ENCODE data around the gene G6PC3. TPM values are rescaled to one million over a fixed set of nuclear protein-coding genes. Genes with fewer than 3 reads are reported as not detected.
A peak's percentile ranks its signal among the peaks of the same experiment; 100 is the strongest.
"Not testable (repeated sequence)": the region's sequence is repeated elsewhere in the genome, so short reads cannot be mapped to it uniquely, and the experiment has no call there.

G6PC3 gene
- total RNA-seq, 4 donors from 2014 or later = 10.9 to 14.8 (median 12.1) TPM

DNA sequence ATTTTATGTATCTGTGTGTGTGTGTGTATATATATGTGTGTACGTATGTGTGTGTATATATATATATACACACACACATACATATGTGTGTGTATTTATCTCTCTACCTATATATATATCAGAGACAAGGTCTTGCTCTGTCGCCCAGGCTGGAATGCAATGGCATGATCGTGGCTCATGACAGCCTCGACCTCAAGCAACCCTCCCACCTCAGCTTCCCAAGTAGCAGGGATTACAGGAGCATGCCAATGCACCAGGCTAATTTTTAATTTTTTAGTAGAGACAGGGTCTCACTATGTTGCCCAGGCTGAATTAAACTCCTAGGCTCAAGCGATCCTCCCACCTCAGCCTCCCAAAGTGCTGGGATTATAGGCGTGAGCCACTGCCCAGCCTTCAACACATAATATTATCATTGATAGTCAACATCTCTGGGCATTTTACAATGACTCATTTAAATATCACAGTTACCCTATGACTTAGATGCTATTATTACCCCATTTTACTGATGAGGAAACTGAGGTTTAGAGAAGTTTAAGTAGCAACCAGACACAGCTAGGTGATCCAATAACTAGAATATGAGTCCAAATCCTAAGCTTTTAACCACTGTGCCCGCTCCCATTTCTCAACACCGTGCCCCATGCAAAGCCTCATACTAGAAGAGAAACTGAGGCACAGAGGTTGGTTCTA, 24.3 kb downstream of the G6PC3 start:
- intact Hi-C loops (cut with DNase I; ENCODE audit: low total_unique reads) = no loop called here
- no peak overlapping the region for H3K4me3 ChIP-seq (ENCODE audit: low read depth, poor library complexity, severe bottlenecking)
- 83 to 91% methylated on average over 8 of the region's 8 CpGs for WGBS, 2 donors

DNA sequence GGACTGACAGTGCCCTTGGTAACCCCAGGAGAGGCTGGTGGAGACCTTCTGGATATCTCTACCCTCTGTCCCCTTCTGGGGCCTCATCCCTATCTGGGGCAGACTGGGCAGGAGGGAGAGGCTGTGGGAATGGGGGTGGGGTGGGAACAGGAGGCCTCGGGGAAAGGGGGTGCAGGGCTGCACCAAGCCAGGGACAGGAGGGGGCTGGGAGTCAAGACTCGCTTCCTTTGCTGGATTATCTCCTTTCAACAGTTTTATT, 24.8 kb downstream of the G6PC3 start:
- H3K4me3 ChIP-seq (ENCODE audit: low read depth, poor library complexity, severe bottlenecking) = no peak overlapping the region
- WGBS, 2 donors = 3 to 12% methylated on average over 2 of the region's 2 CpGs
- intact Hi-C loops (cut with DNase I; ENCODE audit: low total_unique reads) = no loop called here
- DNase-seq (ENCODE audit: low spot score in 2 of 2) = no peak
- TF ChIP-seq, protein P1, sequence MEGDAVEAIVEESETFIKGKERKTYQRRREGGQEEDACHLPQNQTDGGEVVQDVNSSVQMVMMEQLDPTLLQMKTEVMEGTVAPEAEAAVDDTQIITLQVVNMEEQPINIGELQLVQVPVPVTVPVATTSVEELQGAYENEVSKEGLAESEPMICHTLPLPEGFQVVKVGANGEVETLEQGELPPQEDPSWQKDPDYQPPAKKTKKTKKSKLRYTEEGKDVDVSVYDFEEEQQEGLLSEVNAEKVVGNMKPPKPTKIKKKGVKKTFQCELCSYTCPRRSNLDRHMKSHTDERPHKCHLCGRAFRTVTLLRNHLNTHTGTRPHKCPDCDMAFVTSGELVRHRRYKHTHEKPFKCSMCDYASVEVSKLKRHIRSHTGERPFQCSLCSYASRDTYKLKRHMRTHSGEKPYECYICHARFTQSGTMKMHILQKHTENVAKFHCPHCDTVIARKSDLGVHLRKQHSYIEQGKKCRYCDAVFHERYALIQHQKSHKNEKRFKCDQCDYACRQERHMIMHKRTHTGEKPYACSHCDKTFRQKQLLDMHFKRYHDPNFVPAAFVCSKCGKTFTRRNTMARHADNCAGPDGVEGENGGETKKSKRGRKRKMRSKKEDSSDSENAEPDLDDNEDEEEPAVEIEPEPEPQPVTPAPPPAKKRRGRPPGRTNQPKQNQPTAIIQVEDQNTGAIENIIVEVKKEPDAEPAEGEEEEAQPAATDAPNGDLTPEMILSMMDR (IDR thresholded peaks at IDR 0.05) = no peak
- no peak for TF ChIP-seq POLR2A (IDR thresholded peaks at IDR 0.05)

More for the DNA sequence above, 24.3 kb downstream of the G6PC3 start:
- TF ChIP-seq, protein P1 (IDR thresholded peaks at IDR 0.05) = no peak
- TF ChIP-seq POLR2A (IDR thresholded peaks at IDR 0.05) = no peak
- no peak for DNase-seq (ENCODE audit: low spot score in 2 of 2)

DNA sequence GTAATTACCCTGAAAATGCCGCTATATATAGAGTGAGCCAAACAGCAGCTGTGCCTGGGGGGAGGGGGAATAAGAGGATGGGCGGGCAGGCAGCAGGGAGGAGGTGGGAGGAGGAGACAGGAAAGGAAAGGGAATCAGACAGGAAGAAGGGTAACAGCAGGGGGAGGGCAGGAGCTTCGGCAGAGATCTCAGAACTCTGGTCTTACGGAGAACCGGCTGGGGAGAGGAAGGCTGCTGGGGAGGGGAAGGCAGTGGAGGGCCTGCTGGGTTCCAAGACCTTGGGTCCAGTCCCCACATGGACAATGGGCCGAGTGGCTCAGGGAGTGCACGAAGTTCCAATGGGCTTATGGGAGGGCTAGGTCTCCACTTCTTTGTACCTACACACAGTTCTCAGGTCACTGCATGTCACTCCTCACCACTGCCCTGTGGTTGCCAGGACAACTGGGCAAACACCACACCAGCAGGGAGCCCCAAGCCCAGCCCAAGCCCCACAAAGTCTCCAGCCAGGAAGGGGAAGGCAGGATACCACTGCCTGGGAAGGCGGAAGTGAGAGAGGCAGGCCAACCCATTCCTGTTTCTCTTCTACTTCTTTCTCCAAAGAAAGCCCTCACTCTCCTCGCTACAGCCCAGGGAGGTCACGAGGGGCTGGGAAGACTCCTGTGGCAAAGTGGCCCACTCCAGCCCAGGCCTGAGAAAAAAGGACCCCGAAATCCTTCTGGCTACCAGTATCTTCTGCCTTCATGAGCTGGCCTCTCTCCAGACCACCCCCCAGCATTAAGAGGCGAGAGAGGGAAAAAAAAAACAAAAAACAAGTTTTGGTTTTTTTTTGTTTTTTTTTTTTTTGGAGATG, 25.3 kb downstream of the G6PC3 start:
- H3K4me3 ChIP-seq (ENCODE audit: low read depth, poor library complexity, severe bottlenecking) = no peak overlapping the region
- no peak for TF ChIP-seq POLR2A (IDR thresholded peaks at IDR 0.05)
- TF ChIP-seq, protein P1 (IDR thresholded peaks at IDR 0.05) = no peak
- intact Hi-C loops (cut with DNase I; ENCODE audit: low total_unique reads) = no loop called here
- WGBS, 2 donors = 20 to 27% methylated on average over 12 of the region's 12 CpGs
- DNase-seq (ENCODE audit: low spot score in 2 of 2) = peak in 1 of 2 donors; percentile 47

DNA sequence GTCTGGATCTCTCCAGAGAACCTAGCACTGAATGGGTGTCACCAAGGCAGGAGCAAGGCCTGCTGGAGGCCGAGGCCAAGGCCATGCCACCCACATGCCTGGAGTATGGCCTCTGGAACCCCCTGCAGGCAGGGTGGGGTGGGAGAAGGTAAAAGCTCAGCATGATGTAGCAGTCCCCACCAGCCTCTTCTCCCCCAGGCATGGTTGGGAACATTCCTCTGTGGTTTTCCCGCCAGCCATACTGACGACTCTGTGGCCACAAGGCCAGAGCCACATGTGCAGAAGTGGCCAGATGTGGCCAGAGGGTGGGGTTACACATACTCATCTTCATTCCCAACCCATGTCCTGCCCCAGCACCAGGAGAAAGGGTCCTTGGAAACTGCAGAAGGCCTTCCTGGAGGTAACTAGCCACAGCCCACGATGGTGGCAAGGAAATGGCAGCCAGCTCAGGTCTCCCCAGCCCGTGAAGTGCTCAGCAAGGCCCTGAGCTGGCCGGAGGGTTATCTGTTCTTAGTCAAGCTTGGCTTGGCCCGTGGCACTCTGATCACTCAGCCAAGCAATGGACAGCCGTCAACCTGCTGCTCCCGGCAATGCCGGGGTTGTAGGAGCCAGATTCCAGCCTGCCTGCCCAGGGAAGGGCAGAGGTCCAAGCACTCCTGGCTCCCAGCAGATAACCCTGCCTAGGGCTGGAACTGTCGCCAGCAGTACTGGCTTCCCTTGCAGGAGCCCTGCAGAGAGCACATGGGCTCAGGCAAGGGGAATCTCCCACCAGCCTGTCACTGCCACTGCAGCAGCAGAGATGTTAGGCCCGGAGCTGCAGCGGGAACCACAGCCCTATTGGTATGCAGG, 26.8 kb downstream of the G6PC3 start:
- no peak overlapping the region for H3K4me3 ChIP-seq (ENCODE audit: low read depth, poor library complexity, severe bottlenecking)
- intact Hi-C loops (cut with DNase I; ENCODE audit: low total_unique reads) = no loop called here
- no peak for DNase-seq (ENCODE audit: low spot score in 2 of 2)
- TF ChIP-seq POLR2A (IDR thresholded peaks at IDR 0.05) = no peak
- TF ChIP-seq, protein P1 (IDR thresholded peaks at IDR 0.05) = no peak
- WGBS, 2 donors = 28 to 40% methylated on average over 6 to 12 of the region's 13 CpGs

DNA sequence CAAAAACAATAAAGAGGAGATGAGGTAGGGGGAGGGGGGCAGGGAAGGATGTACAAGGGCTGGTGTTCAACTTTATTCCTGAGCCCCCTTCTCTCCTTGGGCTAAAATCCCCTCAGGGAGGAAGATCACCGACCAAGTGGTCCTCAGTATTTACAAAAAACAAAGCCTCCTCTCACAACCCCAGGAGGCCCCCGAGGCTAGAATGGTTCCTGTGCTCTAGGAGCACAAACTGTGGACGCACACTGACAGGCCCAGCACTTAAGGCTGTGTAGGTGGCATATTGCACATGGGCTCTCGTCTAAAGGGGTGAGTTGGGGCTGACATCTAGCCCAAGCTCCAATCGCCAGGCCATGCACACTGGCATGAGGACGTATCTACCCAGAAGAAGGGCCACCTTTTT, 31.3 kb downstream of the G6PC3 start:
- DNase-seq (ENCODE audit: low spot score in 2 of 2); intact Hi-C loops (cut with DNase I; ENCODE audit: low total_unique reads); H3K4me3 ChIP-seq (ENCODE audit: low read depth, poor library complexity, severe bottlenecking): not testable (repeated sequence)
- 67 to 88% methylated on average over 5 to 6 of the region's 6 CpGs for WGBS, 2 donors

Data from lower leg skin (tissue), 4 donors.